Measurements from ENCODE around the gene ZSCAN5A.

DNA sequence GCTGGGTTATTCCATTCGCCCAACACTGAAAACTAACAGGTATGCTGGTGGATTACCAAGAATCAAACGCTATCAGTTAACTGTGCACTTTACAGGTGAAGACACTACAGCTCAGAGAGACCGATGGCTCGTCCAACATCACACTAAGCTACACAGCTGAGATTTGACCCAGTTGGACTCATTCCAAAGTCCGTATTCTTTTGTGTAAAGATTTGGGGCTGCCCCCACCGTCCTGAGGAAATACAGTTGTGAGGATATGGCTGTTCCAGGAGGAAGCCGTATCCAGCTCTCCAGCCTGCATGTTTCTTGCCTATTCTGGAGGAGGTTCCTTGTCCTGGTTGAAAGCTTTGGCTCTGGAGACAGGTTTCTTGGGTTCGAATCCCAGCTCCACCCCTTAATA lies 4.2 kb downstream of the ZSCAN5A start:
- TF ChIP-seq, protein P1, sequence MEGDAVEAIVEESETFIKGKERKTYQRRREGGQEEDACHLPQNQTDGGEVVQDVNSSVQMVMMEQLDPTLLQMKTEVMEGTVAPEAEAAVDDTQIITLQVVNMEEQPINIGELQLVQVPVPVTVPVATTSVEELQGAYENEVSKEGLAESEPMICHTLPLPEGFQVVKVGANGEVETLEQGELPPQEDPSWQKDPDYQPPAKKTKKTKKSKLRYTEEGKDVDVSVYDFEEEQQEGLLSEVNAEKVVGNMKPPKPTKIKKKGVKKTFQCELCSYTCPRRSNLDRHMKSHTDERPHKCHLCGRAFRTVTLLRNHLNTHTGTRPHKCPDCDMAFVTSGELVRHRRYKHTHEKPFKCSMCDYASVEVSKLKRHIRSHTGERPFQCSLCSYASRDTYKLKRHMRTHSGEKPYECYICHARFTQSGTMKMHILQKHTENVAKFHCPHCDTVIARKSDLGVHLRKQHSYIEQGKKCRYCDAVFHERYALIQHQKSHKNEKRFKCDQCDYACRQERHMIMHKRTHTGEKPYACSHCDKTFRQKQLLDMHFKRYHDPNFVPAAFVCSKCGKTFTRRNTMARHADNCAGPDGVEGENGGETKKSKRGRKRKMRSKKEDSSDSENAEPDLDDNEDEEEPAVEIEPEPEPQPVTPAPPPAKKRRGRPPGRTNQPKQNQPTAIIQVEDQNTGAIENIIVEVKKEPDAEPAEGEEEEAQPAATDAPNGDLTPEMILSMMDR (IDR thresholded peaks at IDR 0.05 in 2 of 3, conservative IDR thresholded peaks at IDR 0.05 in 1 of 3; ENCODE audit: insufficient read depth in 2 of 3, low read depth in 1 of 3, low read length in 3 of 3) = no peak
- TF ChIP-seq CBX2 (IDR thresholded peaks at IDR 0.05; ENCODE audit: insufficient read depth, low read length, poor library complexity, severe bottlenecking) (no peak), POLR2AphosphoS5 (IDR thresholded peaks at IDR 0.05; ENCODE audit: control insufficient read depth, insufficient read depth, low read depth, low read length) (no peak), ZNF75A (CRISPR knock-in tag; IDR thresholded peaks at IDR 0.05) (no peak), POLR2H (tag; IDR thresholded peaks at IDR 0.05; ENCODE audit: low read depth) (no peak), MTA2 (IDR thresholded peaks at IDR 0.05; ENCODE audit: low read depth) (no peak), SMARCA4 (IDR thresholded peaks at IDR 0.05) (no peak)

Data from K562 (cell line).